T-helper 1 cell (primary cell): Measurements from ENCODE around the gene PARP15.

Source experiments
- DNase-seq, 5 donors: peaks; one replicate each; pipeline ENCODE4 v3.0.0-alpha.2; 2012 to 2020

The PARP15 gene

DNA sequence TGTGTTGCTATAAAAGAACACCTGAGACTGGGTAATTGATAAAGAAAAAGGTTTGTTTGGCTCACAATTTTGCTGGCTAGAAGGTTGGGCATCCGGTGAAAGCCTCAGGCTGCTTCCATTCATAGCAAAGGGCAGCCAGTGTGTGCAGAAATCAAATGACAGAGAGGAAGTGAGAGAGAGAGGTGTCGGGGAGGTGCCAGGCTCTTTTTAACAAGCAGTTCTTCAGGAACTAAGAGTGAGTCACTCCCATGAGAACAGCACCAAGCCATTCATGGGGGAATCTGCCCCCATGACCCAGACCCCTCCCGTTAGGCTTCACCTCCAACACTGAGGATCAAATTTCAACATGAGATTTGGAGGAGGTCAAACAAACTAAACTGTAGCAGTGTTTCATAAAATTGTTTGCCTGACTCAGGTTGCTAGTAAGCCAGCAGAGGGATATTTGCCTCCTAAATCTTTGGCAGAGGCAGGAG is 4.5 kb upstream of the PARP15 start:
- peak in 1 of 5 donors; percentile 59 for DNase-seq

DNA sequence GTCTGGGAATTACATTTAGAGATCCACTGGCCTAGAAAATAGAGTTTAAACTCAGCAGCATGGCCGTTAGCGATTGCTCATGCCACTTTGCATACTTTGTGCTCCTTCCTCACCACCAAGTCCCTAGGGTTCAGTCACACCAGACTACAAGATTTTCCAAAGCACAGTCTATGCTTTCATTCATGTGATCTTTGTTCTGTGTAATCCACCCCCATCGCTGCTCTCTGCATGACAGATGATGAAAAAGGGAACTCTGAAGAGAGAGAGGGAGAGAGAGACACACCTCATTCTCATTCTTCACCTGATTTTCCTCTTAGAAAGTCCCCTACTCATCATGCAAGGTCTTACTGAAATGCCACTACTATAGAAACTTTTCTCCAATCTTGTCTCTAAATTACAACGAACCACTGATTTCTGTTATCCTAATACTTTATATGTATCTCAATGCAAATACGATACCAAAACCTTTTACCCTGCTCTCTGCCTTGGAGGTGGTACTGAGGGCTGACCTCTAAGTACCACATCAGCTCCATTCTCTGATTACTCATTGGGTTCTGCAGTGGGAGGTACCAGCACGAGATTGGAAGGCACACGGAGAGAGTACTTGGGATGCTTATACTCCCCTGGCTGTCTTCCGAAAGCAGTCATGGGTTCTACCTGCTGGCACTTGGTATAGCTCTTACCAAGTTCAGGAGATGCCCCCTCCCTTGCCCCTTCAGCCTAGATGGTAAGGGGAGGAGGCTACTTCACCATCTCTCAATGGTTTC is 1.1 kb upstream of the PARP15 start:
- DNase-seq, result peak in 1 of 5 donors; percentile 25

- DNase-seq, result no peak
Measured at GRCh38 chr3:122578069-122578740, 755 bp downstream of the PARP15 start.

GRCh38 chr3:122580470-122580869 is 3.0 kb downstream of the PARP15 start:
- no peak for DNase-seq

GRCh38 chr3:122581622-122582021 is 4.2 kb downstream of the PARP15 start:
- no peak for DNase-seq

DNA sequence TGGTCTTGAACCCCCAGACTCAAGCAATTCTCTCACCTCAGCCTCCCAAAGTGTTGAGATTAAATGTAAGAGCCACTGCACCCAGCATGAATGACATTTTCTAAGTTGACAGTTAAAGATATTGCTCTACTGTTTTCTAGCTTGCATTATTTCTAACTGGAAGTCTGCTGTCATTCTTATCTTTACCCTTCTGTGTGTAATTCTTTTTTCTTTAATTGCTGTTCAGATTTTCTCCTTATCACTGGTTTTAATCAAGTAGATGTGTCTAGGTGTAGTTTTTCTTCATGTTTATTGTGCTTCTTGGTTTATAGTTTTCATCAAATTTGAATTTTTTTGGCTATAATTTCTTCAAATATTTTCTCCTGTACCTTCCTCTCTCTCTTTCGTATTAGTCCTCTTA is 4.9 kb downstream of the PARP15 start:
- no peak for DNase-seq

DNA sequence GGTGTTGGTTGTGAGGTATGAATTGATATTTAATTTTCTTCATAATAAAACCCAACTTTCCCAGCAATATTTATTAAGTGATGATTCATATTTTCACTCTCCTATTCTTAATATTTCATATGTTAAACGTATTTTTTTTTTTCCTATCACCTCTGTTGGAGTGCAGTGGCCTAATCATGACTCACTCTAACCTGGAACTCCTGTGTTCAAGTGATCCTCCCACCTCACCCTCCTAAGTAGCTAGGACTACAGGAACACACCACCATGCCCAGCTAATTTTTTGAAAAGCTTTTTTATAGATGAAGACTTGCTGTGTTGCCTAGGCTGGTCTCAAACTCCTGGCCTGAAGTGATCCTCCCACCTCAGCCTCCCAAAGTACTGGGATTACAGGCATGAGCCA is 8.6 kb downstream of the PARP15 start:
- no peak for DNase-seq

GRCh38 chr3:122586773-122587485 is 9.5 kb downstream of the PARP15 start:
- DNase-seq, result no peak

- no peak for DNase-seq
Measured at GRCh38 chr3:122587572-122587971, 10.1 kb downstream of the PARP15 start.

- no peak for DNase-seq
Measured at GRCh38 chr3:122589297-122589696, 11.8 kb downstream of the PARP15 start.

- no peak for DNase-seq
Measured at GRCh38 chr3:122590610-122591009, 13.2 kb downstream of the PARP15 start.

DNA sequence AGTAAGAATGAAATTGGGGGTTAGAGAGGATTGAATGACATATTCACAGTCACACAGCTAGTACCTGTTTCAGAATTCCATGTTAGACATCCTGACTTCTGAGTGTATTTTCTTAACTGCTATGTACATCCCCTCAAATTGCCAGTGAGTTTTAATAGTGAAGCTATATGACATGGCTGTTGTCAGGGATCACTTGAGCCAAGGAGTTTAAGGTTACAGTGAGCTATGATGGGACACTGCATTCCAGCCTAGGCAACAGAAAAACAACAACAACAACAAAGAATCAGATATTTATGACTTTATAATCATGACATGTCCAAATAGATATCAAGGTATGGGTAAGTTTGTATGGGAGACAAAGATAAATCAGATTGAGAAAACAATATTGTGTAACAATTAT is 16.6 kb downstream of the PARP15 start:
- DNase-seq, result no peak

DNA sequence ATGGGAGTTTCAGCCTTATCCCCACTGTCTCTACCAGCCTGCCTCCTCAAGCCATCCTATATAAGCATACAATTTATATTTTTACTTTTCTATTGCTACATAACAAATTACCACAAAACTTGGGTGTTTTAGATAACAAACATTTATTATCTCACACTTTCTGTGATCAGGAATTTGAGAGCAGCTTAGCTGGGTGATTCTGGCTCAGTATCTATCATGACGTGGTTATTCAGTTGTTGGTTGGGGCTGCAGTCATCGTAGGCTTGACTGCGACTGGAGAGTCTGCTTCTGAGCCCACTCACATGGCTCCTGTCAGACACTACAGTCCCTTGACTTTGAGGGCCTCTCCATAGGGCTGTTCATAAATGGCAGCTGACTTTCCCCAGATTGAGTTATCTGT is 20.7 kb downstream of the PARP15 start:
- no peak for DNase-seq

- DNase-seq, result no peak
Measured at GRCh38 chr3:122598556-122598955, 21.1 kb downstream of the PARP15 start.

- no peak for DNase-seq
Measured at GRCh38 chr3:122602011-122602710, 24.7 kb downstream of the PARP15 start.

- DNase-seq, result no peak
Measured at GRCh38 chr3:122603056-122603455, 25.6 kb downstream of the PARP15 start.

DNA sequence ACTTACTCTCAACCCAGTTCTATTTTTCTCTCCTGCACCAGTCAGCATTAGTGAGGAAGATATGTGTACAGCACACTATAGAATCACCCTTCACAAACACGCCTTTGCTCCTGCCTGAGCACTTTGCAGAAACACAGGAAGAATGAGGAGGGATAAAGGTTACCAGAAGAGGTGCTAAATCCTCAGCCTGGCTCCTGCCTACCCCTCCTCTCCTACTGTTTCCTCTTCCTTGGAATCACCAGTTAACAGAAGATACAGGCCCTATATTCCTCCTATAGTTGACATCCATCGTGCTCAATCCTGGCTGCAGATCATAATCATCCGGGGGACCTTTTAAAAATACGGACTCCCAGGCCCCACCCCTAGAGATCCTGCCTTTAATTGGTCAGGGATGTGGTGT is 28.9 kb downstream of the PARP15 start:
- DNase-seq, result no peak

GRCh38 chr3:122608916-122609315 is 31.5 kb downstream of the PARP15 start:
- no peak for DNase-seq

DNA sequence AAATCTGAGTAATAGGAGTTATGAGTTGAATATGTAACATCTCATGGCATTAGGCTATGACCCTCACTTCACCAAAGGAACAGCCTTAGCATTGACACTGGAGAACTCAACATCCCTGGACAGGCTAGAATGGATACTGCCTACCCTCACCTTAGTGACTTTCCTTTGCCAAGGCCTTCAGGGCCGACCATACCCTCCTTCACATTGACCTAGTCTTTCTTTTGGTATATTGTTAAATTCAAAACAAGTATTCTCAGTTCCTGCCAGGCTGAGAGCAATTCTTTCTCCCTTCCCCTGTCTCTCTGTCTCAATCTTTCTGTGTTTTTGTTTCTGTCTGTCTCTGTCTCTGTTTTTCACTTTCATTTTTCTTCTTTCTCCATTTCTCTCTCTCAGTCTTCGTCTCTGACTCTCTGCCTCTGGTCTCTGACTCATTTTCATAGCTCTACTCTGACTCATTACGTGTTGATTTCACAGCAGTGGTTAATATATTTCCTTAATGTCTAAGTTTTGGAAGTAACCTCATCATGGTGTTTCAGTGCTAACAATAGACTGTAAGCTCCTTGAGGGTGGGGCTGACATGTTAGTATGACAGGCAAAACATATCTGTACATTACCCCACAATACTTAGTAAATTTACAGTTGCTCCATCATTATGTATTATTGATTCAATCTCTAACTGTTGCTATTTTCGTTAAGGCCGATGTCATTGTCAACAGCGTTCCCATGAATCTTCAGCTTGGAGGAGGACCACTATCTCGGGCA is 32.5 kb downstream of the PARP15 start:
- peak in 1 of 5 donors; percentile 91 for DNase-seq

DNA sequence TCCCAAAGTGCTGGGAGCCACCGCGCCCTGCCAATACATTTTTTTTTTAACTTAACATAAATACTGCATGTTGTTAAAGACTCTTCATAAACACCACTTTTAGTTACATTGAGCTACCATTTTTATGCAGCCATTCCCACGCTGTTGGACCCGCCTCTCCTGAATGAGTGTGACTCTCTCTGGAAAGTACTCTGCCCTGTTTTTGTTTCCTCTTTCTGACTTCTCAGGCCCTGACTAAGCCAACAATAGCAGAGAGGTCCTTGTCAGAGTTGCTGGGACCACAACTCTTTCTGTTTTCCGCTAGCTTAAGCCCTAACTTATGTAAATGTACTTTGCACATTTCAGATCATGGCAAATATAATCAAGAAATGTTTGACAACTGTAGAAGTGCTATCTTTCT is 35.2 kb downstream of the PARP15 start:
- no peak for DNase-seq

GRCh38 chr3:122615303-122615702 is 37.9 kb downstream of the PARP15 start:
- no peak for DNase-seq

GRCh38 chr3:122618614-122619013 is 41.2 kb downstream of the PARP15 start:
- no peak for DNase-seq
